ENCODE results near the gene SLC44A2. TPM values are rescaled to one million over a fixed set of nuclear protein-coding genes. Genes with fewer than 3 reads are reported as not detected.

The SLC44A2 gene
- total RNA-seq, 2 donors from 2014 or later, result 47.5 to 56.4 TPM

DNA sequence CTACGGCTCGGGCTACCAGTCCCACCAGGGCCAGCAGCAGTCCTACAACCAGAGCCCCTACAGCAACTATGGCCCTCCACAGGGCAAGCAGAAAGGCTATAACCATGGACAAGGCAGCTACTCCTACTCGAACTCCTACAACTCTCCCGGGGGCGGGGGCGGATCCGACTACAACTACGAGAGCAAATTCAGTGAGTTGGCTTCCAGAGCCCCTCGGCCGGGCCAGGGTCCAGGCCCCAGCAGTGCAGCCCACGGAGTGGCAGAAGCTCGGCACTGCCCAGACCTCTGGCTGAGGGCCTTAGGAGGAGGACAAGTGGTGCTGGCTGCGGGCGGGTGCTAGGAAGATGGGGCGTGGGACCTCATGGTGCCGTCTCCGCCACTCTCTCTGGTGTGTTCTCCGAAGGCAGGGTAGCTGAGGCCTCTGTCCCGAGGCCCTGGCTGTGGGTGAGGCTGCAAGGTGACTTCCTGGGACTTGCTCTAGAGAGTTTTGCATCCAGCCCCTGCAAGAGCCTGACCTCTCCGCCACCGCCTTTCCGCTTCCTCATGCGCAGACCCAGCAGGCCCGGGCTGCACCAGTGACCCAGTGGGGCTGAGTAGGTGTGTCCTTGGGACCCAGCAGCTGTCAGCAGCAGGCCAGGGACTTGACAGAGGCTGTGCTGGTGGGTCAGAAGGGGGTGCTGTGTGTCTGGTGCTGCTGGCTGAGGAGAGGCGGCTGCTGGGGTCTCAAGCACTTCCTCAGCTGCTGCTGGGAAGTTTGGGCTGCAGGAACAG lies 62.4 kb downstream of the SLC44A2 start:
- no peak overlapping the region for H3K4me3 ChIP-seq
- H3K27me3 ChIP-seq, result no peaks in the 10 kb centered on the region
- H3K27ac ChIP-seq, result no peak overlapping the region
- peaks cover 10 to 50% of the 10 kb centered on the region in 2 donors for H3K36me3 ChIP-seq (replicated peaks in 1 of 2; ENCODE audit: insufficient read depth in 1 of 2, low read depth in 2 of 2)
- intact Hi-C loops (cut with DNase I), result no loop called here
- ATAC-seq (no peak), DNase-seq (no peak)
- TF ChIP-seq, protein P1, sequence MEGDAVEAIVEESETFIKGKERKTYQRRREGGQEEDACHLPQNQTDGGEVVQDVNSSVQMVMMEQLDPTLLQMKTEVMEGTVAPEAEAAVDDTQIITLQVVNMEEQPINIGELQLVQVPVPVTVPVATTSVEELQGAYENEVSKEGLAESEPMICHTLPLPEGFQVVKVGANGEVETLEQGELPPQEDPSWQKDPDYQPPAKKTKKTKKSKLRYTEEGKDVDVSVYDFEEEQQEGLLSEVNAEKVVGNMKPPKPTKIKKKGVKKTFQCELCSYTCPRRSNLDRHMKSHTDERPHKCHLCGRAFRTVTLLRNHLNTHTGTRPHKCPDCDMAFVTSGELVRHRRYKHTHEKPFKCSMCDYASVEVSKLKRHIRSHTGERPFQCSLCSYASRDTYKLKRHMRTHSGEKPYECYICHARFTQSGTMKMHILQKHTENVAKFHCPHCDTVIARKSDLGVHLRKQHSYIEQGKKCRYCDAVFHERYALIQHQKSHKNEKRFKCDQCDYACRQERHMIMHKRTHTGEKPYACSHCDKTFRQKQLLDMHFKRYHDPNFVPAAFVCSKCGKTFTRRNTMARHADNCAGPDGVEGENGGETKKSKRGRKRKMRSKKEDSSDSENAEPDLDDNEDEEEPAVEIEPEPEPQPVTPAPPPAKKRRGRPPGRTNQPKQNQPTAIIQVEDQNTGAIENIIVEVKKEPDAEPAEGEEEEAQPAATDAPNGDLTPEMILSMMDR (IDR thresholded peaks at IDR 0.05), result no peak
- no peak for TF ChIP-seq POLR2A (IDR thresholded peaks at IDR 0.05)
- WGBS, 2 donors, result 90% methylated on average over 25 of the region's 25 CpGs; no CpG with 5 or more reads in 1 of the 2 donors
- no peaks in the 10 kb centered on the region for H3K4me1 ChIP-seq
- H3K9me3 ChIP-seq, result no peaks in the 10 kb centered on the region

DNA sequence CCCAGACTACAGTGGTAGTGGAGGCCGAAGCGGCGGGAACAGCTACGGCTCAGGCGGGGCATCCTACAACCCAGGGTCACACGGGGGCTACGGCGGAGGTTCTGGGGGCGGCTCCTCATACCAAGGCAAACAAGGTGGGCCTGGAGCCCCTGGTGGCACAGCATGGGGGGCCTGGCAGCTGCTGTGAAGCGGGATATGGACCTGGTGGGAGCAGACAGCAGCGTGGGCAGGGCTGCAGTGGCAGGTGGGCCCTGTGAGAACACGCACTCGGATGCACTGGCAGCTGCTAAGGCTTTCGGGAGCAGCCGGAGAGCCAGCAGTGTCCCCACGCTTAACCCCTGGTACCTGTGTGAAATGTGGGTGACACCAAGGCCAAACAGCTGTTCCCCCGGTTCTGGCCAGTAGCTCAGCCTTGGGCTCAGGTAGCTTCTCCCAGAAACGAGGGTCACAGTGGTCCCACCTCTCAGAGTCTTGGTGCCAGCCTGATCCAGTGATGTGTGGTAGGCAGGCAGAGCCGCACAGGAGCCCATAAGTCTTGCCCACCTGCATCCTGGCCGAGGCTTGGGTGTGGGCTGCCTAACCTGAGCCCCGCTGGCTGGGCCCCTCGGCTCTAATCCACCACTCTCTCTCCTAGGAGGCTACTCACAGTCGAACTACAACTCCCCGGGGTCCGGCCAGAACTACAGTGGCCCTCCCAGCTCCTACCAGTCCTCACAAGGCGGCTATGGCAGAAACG lies 63.4 kb downstream of the SLC44A2 start:
- intact Hi-C loops (cut with DNase I), result no loop called here
- H3K36me3 ChIP-seq (replicated peaks in 1 of 2; ENCODE audit: insufficient read depth in 1 of 2, low read depth in 2 of 2), result peaks cover 3 to 40% of the 10 kb centered on the region in 2 donors
- DNase-seq, result no peak

GRCh38 chr19:10690341-10690781 lies 65.0 kb downstream of the SLC44A2 start:
- Histone ChIP-seq H3K27ac (no peak overlapping the region), H3K4me3 (no peak overlapping the region), H3K36me3 (replicated peaks in 1 of 2; ENCODE audit: insufficient read depth in 1 of 2, low read depth in 2 of 2) (peaks cover 0 to 27% of the 10 kb centered on the region in 2 donors), H3K4me1 (peaks cover 5% of the 10 kb centered on the region), H3K9me3 (no peaks in the 10 kb centered on the region), H3K27me3 (no peaks in the 10 kb centered on the region)
- whole genome bisulfite sequencing, 2 donors, result 57 to 63% methylated on average over 5 to 7 of the region's 7 CpGs
- peak; percentile 10 for ATAC-seq
- peak in 1 of 4 donors; percentile 18 for DNase-seq
- TF ChIP-seq, protein P1 (IDR thresholded peaks at IDR 0.05), result no peak
- TF ChIP-seq POLR2A (IDR thresholded peaks at IDR 0.05), result no peak
- intact Hi-C loops (cut with DNase I), result no loop called here

More for the DNA sequence above, 63.4 kb downstream of the SLC44A2 start:
- no peaks in the 10 kb centered on the region for H3K9me3 ChIP-seq
- H3K27me3 ChIP-seq, result no peaks in the 10 kb centered on the region
- H3K27ac ChIP-seq, result no peak overlapping the region
- H3K4me3 ChIP-seq, result no peak overlapping the region
- no peaks in the 10 kb centered on the region for H3K4me1 ChIP-seq
- WGBS, 2 donors, result 90 to 91% methylated on average over 25 to 27 of the region's 27 CpGs
- no peak for TF ChIP-seq POLR2A (IDR thresholded peaks at IDR 0.05)
- TF ChIP-seq, protein P1 (IDR thresholded peaks at IDR 0.05), result no peak
- ATAC-seq, result no peak

DNA sequence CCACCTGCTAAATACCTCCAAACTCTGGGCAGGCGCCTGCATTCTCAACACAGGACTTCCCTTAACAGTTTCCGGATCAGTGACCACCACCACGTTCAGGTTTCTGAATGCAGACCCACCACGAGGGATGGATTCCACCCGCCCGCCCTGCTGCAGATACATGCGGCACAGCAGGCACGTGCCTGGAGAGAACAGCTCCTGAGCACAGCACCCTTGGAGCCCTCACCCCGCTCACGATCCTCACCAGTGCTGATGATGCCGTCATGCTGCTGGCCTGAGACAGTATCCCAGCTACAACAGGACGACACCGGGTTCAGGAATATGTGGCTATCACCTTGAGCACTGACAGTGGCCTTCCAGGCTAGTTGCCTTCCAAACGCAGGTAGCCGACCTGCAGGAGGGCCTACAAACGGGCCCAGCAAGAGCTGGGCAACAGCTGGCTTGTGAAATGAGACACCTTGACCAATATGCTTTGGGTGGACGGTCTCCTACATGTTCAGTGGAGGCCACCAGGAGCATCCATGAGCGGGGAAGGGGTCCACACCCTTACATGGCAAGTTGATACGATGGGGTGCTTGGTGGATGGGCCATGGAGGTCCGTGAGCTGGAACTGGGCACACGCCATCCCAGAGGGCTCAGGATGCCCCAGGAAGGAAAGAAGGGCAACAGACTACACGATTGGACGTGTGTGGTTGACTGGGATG lies 66.0 kb downstream of the SLC44A2 start:
- Histone ChIP-seq H3K4me1 (peaks cover 13% of the 10 kb centered on the region), H3K36me3 (replicated peaks in 1 of 2; ENCODE audit: insufficient read depth in 1 of 2, low read depth in 2 of 2) (peaks cover 0 to 24% of the 10 kb centered on the region in 2 donors), H3K9me3 (no peaks in the 10 kb centered on the region), H3K27me3 (no peaks in the 10 kb centered on the region), H3K27ac (no peak overlapping the region), H3K4me3 (no peak overlapping the region)
- ATAC-seq (no peak), DNase-seq (no peak)
- intact Hi-C loops (cut with DNase I), result no loop called here
- TF ChIP-seq POLR2A (IDR thresholded peaks at IDR 0.05), result no peak
- TF ChIP-seq, protein P1 (IDR thresholded peaks at IDR 0.05), result no peak
- WGBS, 2 donors, result 83 to 87% methylated on average over 15 to 23 of the region's 23 CpGs

Measured in body of pancreas (tissue), 4 donors.